ELF-1 (cell line): ENCODE data around the gene YPEL5.
"Not testable (repeated sequence)": the region's sequence is repeated elsewhere in the genome, so short reads cannot be mapped to it uniquely, and the experiment has no call there.

ENCODE experiments used
- DNase-seq: peaks from one replicate; pipeline ENCODE4 v3.0.0-alpha.2; 2016; ENCODE audit warnings: low read depth, low spot score

YPEL5 gene

GRCh38 chr2:30136764-30137444 lies 9.9 kb upstream of the YPEL5 start:
- DNase-seq, result no peak

GRCh38 chr2:30139131-30139870 lies 7.5 kb upstream of the YPEL5 start:
- no peak for DNase-seq

GRCh38 chr2:30141136-30141535 lies 5.7 kb upstream of the YPEL5 start:
- DNase-seq, result no peak

DNA sequence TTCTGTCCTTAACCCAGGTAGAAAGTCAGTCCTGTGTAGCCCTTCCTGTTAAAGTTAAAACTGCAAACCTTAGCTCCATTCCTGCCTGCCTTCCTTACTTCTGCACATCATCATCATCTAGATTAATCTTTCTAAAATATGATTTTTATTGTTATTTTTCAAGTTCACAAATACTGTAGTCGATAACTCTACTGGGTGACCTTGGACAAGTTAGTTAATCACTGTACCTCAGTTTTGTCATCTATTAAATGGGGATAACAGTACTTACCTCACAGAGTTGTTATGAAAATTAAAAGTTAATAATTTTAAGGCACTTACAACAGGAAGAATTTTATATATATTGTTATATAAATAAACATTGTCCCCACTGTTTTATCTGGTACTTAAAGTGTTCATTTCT lies 2.5 kb upstream of the YPEL5 start:
- no peak for DNase-seq

DNA sequence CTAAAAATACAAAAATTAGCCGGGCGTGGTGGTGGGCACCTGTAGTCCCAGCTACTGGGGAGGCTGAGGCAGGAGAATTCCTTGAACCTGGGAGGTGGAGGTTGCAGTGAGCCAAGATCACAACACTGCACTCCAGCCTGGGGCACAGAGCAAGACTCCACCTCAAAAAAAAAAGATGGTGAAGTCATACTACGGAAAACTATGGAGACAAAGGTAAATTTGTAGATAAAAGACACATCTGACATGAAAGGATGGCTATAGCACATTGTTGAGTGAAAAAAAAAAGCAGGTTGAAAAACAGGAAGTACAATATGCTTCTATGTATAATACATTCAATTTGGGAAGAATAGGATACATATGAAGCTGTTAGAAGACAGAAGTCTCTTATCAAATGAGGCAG lies 1.9 kb upstream of the YPEL5 start:
- not testable (repeated sequence) for DNase-seq

- no peak for DNase-seq
Measured at GRCh38 chr2:30145826-30146336, 926 bp upstream of the YPEL5 start.

- DNase-seq, result no peak
Measured at GRCh38 chr2:30147196-30147714, 448 bp downstream of the YPEL5 start.

DNA sequence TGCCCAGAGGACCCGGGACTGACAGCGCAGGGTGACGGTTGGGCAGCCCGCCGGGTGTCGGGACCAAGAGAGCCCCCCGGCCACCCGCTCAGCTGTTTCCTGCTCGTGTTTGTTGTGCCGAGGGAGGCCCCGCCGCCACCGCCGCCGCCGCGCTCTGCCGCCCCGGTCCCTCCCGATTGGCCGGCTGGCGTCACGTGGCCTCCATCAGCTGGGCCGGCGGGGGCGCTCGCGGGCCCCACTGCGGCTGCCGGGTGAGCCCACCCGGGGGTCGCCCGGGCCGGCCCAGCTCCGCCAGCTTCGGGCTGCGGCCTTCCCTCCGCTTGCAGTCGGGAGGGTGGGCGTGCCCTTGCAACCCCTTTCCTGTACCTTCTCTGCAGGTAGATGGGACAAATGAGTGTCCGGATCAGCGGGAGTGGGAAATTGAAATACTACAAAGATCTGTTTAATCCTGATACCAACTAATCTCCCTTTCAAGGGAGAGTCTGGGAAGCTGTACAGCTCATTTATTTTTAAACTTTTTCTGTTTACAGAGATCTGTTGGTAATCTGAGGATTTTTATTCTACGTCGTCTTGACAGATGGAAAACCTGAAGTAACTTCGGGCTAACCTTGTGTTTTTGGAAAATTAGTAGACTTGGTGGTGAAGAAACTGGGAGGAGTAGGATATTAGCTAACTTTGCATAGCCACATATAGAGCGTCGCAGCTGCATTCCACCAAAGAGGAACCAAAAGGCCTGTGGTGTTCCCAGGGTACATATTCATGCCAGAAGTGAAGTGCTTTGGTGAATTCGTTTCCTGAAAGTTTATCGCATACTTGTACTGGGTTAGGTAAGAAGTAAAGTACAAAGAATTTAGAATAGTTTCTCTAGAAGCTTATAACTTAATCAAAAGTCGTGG lies 1.2 kb downstream of the YPEL5 start:
- peak; percentile 88 for DNase-seq

DNA sequence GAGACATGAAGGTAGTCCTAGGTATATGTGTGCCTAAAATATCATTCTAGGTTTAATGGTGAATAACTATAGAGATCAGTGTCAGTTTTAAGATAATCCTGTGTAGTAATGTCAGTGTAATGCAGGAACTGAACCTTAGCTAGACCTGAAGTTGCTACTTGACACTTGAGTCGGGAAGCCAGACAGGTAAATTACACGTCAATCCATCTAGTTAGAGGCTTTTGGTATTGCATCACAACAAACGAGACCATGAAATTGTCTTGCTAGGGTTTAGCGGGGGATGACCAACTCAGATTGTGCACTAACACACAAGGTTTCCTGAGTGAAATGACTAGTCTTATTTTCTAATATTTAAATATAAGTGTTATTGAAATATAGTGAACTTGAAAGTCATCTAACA lies 2.0 kb downstream of the YPEL5 start:
- peak; percentile 19 for DNase-seq

DNA sequence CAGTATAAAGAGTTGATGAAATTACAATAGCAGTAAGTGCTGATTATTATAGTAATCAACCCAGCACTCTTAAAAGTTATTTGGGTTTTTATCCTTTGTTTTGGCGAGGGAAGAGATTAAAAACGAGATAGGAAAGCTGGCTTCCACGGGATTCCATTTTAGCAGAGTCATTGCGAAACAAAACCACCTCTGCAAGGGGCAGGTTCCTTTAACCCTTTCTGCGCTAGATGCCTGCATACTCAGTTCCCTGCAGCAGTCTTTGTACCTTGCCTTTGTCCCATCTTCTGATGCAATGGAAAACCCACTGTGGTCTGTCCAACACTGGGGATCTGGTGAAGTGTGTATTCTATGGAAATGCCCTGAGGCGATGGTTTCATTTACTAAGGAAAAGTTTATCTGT lies 2.7 kb downstream of the YPEL5 start:
- DNase-seq, result peak; percentile 77

DNA sequence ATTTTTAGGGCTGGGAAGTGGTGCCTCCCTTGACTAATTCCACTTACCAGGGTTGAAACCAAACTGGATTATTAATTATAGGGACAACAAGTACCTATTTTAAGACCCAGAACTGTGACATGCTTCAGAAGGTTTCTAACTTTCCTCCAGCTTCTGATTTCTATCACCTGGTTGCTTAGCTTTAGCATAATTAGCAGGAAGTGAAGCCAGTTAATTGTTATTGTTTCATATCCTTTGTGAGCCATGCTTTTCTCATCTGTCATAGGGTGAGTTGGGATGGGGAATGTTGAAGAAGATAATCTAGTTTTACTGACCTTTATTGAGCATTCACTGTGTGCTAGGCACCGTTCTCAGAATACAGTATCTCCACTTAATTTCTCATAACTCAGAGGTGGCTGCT lies 3.2 kb downstream of the YPEL5 start:
- DNase-seq, result no peak

DNA sequence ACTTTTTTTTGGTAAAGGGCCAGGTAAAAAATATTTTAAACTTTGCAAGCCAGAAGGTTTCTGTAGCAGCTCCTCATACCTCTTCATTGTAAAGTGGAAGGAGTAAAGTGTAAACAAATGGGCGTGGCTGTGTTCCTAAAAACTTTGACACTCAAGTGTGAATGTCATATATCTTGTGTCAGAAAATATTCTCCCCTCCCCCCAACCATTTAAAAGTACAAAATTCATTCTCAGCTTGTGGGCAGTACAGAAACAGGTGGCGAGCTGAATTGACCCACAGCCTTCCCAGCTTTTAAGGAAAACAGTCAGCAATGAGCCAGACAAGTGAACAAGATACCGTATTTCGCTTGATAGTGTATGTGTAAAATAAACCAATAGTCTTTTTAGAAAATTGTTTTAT lies 4.0 kb downstream of the YPEL5 start:
- DNase-seq, result no peak

GRCh38 chr2:30152385-30152784 lies 5.6 kb downstream of the YPEL5 start:
- no peak for DNase-seq

GRCh38 chr2:30155202-30155601 lies 8.4 kb downstream of the YPEL5 start:
- DNase-seq, result no peak

- DNase-seq, result no peak
Measured at GRCh38 chr2:30155889-30156658, 9.3 kb downstream of the YPEL5 start.

- DNase-seq, result no peak
Measured at GRCh38 chr2:30157616-30158015, 10.8 kb downstream of the YPEL5 start.

DNA sequence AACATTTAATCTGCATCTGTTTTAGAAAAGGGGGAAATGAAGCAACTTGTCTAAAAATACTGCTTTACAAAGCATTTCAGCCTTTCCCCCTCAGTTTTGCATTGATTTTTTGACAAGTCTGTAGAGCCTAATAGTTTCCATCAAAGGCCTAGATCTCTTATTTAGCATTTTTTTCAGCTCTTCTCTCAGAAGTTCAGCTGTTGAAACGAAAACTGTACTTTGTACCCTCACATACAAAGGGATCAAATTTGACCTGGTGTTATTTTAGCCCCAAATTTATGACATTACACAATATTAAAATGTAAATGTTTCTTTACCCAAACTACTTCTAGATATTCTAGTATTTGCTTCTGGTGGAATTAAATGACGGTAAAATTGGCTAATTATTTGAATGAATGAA lies 13.0 kb downstream of the YPEL5 start:
- no peak for DNase-seq

DNA sequence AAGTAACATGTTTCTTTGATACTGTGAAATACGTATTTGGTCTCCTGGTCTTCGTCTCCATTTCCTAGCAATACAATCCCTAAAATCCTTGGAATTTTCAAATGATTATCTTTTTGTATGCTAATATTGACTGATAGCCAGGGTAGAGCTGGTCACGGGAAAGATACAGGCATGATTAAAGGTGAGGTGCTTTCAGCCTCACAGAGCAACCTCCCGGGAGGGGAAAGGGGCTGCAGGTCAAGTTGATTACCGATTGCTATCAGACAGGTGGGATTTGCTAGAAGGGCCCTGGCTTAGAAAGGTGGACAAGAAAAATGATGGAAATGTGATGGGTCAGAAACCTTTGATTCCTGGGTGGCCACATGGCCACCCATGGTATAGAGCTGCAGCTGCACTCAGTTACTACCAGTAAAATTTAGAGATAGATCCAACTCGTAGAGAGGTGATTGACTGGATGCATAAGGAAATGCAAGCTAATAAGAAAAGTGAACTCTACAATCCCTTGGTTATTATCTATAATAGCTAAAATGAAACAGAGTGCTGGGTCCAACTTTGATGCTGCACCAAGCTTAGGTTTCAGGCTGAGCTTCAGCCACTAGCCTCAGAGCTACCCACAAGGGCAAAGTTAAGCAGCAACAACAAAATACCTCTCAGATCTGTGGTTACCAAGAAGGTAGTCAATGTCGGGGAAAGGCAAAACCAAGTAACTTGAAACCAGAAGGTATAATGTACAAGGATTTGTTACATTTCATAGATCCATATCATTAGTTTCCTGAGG lies 15.3 kb downstream of the YPEL5 start:
- no peak for DNase-seq

DNA sequence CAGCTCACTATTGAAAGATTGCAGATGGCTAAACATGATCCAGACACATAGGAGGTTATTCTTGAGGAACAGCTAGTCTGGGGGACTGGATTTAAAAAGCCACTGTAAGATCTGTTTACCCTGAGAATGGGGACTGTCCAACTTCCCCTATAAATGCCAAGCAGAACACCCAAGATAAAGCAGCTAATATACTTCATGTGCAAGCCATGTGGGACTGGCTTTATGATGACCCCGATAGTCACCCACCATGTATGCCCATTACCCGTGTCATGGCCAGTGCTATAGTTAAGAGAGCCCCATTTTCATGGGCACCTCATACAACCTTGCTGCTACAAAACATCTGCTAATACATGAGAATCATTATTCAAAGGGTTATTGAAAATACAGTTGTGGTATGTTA lies 16.0 kb downstream of the YPEL5 start:
- no peak for DNase-seq

DNA sequence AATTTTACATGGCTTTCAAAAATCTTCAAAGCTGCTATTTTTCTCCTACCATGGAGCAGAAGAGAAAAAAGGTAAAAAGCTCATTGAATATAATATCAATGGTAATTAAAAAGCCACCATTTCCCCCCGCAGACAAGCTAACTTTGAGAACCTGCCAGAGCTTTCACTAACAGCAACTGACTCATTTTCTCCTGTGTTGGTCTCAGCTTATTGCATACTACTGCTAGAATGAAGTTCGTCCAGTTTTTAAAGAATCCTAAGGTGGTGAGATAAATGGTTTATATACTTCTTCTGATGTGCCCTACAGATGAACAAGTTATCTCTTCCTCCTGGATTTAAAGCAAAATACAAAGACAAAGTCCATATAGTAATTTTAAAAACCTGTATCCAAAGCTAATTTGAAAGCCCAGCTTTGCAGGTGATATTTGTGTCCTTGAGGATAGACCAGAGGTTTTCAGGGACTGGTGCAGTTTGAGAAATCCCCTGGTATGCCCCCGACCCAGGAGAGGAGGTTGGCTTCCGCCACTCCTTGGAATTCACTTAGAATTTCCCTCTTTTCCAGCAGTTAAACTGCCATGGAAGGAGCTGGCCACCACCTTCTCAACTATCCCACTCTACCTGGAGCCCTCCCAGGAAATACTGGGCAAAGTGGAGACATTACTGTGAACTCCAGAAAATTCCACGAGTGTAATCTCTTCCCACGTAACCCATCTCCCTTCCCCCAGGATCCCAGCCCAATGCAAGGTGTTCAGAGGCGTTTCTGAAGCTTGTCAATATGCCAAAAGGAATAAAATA lies 17.5 kb downstream of the YPEL5 start:
- DNase-seq, result no peak
